Glomerular visceral epithelial cell (primary cell): ENCODE measurements around the gene DLG2.
"Not testable (repeated sequence)": the region's sequence is repeated elsewhere in the genome, so short reads cannot be mapped to it uniquely, and the experiment has no call there.

ENCODE experiments used
- DNase-seq: peaks from one replicate; pipeline ENCODE4 v3.0.0-alpha.2; 2016; ENCODE audit errors: extremely low spot score

Gene DLG2

GRCh38 chr11:83791557-83791956 lies 1835.6 kb downstream of the DLG2 start:
- DNase-seq: no peak

GRCh38 chr11:83785942-83786341 lies 1841.2 kb downstream of the DLG2 start:
- DNase-seq: no peak

GRCh38 chr11:83784419-83784818 lies 1842.7 kb downstream of the DLG2 start:
- DNase-seq: no peak

DNA sequence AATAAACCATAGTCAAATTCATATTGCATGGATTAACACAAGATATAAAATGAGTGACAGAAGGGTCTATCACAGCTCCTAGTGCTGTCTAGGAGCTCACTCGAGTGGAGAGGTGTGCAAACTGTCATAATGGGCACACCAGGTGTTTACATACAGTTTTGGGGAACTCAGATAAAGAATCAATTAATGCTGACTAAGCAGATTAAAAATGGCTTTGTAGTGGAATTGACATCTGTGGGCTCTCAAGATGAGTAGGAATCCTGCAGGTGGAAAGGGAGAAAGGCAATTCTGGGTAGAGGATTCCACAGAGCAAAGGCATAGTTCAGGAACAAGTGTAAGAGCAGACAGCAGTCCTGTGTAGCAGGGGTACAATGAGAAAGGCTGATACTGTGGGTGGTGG lies 1844.8 kb downstream of the DLG2 start:
- no peak for DNase-seq

GRCh38 chr11:83779876-83780275 lies 1847.3 kb downstream of the DLG2 start:
- DNase-seq: no peak

DNA sequence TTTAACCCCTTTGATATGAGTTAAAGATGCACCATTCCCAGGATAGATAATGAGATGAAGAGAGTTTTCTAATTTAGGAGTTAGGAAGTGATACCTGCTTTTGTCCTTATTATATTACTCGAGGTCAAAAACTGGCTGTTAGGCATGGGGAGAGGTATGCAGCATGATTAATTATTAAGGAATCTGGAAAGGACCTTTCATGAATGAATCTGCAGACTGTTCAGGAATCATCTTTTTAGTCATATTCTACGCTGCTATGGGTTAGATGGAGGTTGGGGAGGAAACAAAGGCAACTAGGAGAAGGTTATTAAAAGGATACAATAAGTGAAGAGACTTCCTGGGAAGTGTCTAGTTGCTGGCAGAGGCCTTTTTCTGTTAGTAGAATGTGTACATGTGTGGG lies 1848.5 kb downstream of the DLG2 start:
- DNase-seq: no peak

DNA sequence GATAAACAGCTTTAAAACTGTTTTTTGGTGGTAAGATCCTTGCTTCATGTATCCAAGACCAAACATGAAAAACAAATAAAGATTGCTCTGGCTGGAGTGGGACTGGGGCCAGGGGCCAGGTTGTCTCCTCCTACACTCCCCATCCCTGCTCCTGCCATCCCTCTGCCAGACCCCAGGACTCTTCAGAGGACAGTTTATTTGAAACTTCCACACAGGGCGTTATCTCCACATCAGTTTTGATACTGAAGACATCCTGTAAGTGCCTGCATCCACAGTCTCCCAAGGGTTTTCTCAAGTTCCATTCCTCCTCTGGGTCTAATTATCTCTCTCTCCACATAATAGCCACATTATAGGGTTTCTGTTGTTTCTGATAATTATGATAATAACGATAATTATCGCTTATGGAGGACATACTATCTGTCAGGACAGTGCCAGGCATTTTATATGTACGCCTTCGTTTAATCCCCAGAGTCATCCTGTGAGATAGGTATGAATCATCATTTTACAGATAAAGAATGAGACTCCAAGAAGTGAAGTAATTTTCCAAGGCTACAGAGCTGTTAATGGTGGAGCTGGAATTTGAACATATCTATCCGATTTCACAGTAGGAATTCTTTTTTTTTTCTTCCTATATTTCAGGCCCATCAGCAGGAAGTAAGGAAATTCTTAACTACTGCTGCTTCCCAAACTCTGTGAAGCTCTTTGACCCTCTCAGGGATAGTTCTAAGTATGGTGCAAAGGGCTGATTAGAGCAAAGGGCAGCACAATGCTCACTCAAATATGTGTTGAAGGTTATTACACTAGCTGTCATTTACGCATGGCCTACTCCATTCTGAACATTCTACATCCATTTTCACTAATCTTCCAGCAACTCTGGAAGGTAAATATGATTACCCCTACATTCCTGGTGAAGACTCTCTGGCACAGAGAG lies 1852.9 kb downstream of the DLG2 start:
- DNase-seq: no peak

- DNase-seq: no peak
These were observed 1858.7 kb downstream of the DLG2 start for GRCh38 chr11:83768489-83768888.

GRCh38 chr11:83766932-83767331 lies 1860.2 kb downstream of the DLG2 start:
- DNase-seq: no peak

DNA sequence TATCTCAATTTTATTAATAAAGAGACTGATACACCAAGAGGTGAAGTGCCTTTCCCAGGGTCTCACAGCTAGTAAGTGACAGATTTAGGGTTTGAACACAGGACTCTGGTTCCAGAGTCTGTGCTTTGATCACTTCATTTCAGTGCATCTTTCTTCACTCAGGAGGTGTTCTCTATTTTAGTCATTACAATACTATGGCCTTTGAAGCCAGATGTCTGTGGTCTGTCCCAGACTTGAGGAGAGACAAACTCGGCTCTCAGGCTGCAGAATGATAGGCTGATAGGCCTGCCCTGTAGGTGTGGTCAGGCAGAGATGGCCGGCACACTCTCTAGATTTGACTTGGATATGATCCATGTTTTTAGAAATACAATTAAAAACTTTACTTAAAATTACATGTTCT lies 1862.5 kb downstream of the DLG2 start:
- no peak for DNase-seq

DNA sequence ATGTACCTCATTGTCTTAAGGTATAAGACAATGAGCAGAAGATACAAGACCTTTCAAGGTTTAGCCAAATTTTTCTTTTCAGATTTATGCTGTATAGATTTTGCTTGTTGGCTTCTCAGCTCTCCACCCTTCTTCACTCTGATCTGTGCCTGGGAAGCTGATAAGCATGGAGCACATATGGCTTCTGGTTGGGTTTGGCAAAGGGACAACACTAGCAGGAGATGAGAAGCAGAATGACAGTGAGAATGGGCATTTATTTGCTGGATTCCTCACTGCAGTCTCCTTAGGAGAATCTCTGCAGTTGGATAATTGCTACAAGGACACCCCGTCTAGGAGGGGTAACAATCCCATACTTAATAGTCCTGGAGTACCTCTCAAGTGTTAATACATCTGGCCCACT lies 1866.2 kb downstream of the DLG2 start:
- DNase-seq: no peak

DNA sequence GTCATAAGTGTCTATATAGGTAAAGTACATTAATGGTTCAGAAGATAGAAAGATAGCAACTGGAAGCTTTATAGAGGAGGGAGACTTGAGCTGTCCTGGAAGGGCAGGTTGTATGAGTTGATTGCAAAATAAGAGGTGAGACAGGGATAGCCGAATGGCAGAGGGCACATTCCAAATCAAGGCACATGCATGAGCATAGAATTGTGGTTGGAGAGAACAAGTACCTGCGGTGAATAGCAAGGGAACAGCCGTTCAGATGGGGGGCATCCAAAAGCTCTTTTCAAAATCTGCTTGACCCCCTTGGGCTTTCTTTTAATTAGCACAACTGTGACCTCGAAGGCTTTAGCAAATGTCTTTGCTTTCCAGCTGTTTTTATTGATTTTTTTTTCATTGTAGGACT lies 1868.0 kb downstream of the DLG2 start:
- no peak for DNase-seq

DNA sequence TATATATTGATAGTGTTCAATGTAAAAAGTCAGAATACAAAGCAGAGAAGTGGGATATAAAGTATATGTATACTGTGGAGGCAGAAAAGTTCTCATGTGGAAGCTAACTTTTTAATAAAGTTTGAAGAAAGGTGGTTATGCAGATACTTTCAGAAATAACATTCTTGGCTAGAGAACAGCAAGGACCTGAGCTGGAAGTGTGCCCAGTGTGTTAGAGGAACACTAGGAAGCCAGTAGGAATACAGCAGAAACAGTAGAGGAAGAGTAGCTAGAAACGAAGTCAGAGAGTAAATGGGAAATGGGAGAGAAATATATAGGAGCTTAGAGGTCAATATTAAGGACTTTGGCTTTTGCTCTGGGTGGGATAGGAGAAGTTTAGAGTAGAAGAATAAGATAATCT lies 1876.1 kb downstream of the DLG2 start:
- no peak for DNase-seq

- DNase-seq: no peak
These were observed 1880.1 kb downstream of the DLG2 start for GRCh38 chr11:83746921-83747585.

DNA sequence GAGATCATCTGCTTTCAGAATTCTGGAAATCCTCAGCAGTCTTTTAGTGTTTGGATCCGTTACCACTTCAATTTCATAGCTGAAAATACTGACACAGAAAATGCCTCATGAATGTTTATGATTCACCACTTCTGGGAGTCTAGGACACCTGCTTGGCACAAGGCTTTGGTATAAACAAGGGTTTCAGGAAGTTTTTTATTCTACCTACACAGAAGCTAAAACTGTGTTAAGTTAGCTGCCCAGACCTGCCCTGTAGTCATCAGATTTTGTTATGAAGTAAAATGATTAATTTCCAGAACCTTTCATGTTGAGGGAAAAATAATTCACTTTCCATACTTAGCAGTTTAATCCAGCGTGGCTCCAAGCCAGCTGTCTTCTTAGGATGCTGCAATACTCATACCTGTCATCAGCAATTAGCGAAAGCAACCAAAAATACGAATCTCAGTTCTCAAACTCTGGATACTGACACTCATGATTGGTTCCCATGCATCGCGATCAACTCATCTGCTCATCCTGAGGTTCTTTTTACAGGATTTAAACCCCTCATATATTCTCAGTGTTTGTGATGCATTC lies 1882.4 kb downstream of the DLG2 start:
- DNase-seq: no peak

- no peak for DNase-seq
These were observed 1890.5 kb downstream of the DLG2 start for GRCh38 chr11:83736684-83737083.

DNA sequence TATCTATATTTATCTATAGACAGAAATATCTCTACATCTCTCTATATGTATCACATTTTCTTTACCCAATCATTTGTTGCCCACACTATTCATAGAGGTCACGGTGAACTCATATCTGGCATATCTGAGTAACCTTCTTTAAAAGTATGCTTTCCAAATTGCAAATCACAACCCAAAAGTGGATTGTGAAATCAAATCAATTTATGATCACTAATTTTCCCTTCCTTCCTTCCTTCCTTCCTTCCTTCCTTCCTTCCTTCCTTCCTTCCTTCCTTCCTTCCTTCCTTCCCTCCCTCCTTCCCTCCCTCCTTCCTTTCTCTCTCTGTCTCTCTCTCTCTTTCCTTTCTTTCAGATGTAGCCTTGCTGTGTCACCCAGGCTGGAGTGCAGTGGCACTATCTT lies 1893.0 kb downstream of the DLG2 start:
- no peak for DNase-seq

- not testable (repeated sequence) for DNase-seq
These were observed 1895.9 kb downstream of the DLG2 start for GRCh38 chr11:83731288-83731687.

DNA sequence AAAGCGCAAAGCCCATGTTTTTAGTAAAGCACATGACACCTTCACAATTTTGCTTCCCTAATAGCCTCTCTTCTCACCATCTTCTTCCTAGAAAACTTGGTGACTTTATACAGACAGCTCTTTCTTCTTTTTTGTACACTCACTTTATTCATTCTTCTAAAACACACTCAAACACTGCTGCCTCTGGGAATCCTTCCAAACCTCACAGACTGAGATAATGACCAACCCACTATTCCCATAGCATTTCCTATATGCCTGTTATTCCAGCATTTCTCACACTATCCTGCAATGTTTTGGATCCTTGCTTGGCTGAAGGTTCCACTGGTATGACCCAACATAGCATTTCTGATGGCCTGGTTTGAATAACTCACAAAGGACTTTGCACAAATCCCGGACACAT lies 1898.9 kb downstream of the DLG2 start:
- DNase-seq: no peak

GRCh38 chr11:83727251-83727650 lies 1899.9 kb downstream of the DLG2 start:
- no peak for DNase-seq

GRCh38 chr11:83726316-83726715 lies 1900.8 kb downstream of the DLG2 start:
- no peak for DNase-seq

GRCh38 chr11:83725728-83726127 lies 1901.4 kb downstream of the DLG2 start:
- DNase-seq: no peak

GRCh38 chr11:83725269-83725560 lies 1901.9 kb downstream of the DLG2 start:
- DNase-seq: no peak
